Endothelial cell of umbilical vein (primary cell): ENCODE results near the gene TBL2.

Experiments used
- MYC ChIP-seq: IDR thresholded peaks from one replicate; pipeline ENCODE4 v1.6.1; 2011; ENCODE audit warnings: mild to moderate bottlenecking, low read depth, low read length
- TF ChIP-seq, protein P1 (sequence below), 2 donors: IDR thresholded peaks; 1 replicate in 1 of 2; 2 replicates in 1 of 2; pipeline ENCODE4 v1.5.1; 2011; ENCODE audit warnings: low read length in 2 of 2, mild to moderate bottlenecking in 2 of 2, moderate library complexity in 2 of 2, control low read depth in 1 of 2, inconsistent platforms in 1 of 2, low read depth in 1 of 2; ENCODE audit not compliant: insufficient read depth in 1 of 2; ENCODE audit errors: extremely low read depth in 1 of 2

DNA sequence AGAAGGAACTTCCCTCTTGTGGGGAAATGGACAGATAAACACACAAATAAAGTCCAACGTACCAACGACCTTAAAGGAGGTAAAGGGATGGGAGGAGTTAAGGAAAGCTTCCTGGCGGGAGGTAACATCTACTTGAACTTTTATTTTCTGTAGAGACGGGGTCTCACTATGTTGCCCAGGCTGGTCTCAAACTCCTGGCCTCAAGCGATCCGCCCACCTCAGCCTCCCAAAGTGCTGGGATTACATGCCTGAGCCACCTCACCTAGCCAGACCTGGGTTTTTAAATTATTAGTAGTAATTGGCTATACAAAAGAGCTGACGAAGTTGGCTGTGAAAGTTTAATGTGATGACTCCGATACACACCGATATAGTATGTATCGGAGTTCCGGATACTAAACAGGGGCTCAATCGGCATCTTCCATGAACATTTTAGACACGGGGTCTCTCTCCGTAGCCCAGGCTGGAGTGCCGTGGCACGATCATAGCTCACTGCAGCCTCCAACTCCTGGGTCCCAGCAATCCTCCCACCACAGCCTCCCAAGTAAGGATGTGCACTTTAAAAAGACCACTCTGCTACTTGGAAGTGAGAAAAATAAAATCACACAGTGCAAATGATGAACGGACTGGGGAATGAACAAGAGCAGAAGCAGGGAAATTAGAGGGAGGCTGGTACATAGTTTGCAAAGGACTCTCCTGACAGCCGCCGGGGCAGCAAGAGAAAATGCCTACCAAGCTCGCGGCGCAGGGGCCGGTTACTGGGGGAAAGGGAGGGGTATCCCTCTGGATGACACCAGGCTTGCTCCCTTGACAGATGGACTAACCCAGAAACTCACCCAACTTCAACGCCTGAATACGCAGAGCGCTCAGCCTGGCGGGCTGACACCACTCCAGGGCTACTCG lies 21.9 kb downstream of the TBL2 start:
- TF ChIP-seq, protein P1, sequence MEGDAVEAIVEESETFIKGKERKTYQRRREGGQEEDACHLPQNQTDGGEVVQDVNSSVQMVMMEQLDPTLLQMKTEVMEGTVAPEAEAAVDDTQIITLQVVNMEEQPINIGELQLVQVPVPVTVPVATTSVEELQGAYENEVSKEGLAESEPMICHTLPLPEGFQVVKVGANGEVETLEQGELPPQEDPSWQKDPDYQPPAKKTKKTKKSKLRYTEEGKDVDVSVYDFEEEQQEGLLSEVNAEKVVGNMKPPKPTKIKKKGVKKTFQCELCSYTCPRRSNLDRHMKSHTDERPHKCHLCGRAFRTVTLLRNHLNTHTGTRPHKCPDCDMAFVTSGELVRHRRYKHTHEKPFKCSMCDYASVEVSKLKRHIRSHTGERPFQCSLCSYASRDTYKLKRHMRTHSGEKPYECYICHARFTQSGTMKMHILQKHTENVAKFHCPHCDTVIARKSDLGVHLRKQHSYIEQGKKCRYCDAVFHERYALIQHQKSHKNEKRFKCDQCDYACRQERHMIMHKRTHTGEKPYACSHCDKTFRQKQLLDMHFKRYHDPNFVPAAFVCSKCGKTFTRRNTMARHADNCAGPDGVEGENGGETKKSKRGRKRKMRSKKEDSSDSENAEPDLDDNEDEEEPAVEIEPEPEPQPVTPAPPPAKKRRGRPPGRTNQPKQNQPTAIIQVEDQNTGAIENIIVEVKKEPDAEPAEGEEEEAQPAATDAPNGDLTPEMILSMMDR (IDR thresholded peaks at IDR 0.05; ENCODE audit: extremely low read depth in 1 of 2, insufficient read depth in 1 of 2, low read depth in 1 of 2, low read length in 2 of 2), result no peak
- TF ChIP-seq MYC, result no peak
